Dendritic cell treated with granulocyte-macrophage colony-stimulating factor and Interleukin-4, amounts not matched to agents 40 ng/mL and 50 ng/mL, for 4 days (primary cell): ENCODE results near the gene FILIP1.

Experiments used
- H3K27ac Mint-ChIP-seq: one replicate; pipeline ENCODE4 v1.8.0; 2022; ENCODE audit warnings: mild to moderate bottlenecking, mixed read lengths
- H3K27me3 Mint-ChIP-seq: one replicate; pipeline ENCODE4 v1.8.0; 2022; ENCODE audit warnings: mild to moderate bottlenecking, mixed read lengths
- H3K36me3 Mint-ChIP-seq: one replicate; pipeline ENCODE4 v1.8.0; 2022; ENCODE audit warnings: low read depth, mixed read lengths
- H3K4me1 Mint-ChIP-seq: one replicate; pipeline ENCODE4 v1.8.0; 2022; ENCODE audit warnings: low read depth, mixed read lengths
- H3K4me3 Mint-ChIP-seq: one replicate; pipeline ENCODE4 v1.8.0; 2022; ENCODE audit warnings: mild to moderate bottlenecking, moderate library complexity, mixed read lengths
- H3K9me3 Mint-ChIP-seq: one replicate; pipeline ENCODE4 v1.8.0; 2022; ENCODE audit warnings: mixed read lengths
- intact Hi-C: fragments of 100-400 bp; cut with micrococcal nuclease; formaldehyde crosslinking; loops from one replicate; pipeline ENCODE4 v1.15.0; 2022

Gene FILIP1

DNA sequence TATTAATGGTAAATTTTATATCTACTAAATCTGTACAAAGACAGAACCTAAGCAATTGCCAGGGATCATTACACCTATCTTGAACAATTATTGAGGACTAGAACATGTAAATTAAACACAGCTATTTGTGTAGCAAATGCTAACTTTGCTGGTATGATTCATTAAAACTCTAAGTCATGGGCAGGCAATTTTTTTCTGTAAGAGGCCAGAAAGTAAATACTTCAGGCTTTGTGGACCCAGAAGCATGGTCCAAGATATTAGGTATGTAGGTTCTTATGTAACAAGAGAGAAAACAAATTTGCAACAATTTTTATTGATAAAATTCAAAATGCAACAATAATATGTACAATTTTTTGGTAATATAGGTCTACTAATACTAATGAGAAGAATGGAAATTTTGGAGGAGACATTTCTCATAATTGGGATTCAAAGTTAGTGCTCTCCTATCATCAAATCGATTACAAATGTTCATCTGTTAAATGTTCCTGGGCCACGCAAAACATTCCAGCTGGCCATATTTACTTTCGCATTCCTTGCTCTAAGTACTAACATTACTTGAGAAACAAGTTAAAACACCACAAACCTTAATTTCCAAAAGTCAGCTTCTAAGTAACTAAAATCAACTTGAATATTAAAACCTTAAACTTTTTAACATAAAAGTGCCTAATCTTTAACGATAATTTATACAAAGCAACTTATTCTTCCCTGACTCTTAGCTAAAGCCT, 213.3 kb downstream of the FILIP1 start:
- H3K36me3 Mint-ChIP-seq, result peaks cover 24% of the 10 kb centered on the region
- peaks cover 60% of the 10 kb centered on the region for H3K4me1 Mint-ChIP-seq
- no peak overlapping the region for H3K4me3 Mint-ChIP-seq
- H3K27me3 Mint-ChIP-seq, result no peaks in the 10 kb centered on the region
- no peaks in the 10 kb centered on the region for H3K9me3 Mint-ChIP-seq
- H3K27ac Mint-ChIP-seq, result no peak overlapping the region
- intact Hi-C loops, result no loop called here

DNA sequence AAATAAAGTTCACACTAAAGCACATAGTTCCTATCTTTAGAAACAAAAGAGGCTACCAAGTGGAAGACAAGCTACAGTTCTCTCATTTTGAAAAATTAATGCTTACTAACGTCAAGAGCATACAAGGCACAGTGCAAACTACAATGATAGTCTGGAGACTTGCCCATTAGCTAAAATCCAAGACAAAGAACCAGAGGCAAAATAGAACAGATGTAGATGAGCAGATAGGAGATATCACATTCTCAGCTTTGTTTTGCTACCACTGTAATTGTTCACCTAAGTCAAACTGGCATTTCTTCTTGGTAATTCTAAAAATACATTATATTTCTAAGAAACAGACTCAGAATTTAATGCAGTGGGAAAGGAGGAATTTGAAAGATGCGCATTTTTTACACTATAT, 214.2 kb downstream of the FILIP1 start:
- peaks cover 68% of the 10 kb centered on the region for H3K4me1 Mint-ChIP-seq
- no peak overlapping the region for H3K27ac Mint-ChIP-seq
- H3K4me3 Mint-ChIP-seq, result no peak overlapping the region
- intact Hi-C loops, result no loop called here
- peaks cover 32% of the 10 kb centered on the region for H3K36me3 Mint-ChIP-seq
- H3K9me3 Mint-ChIP-seq, result no peaks in the 10 kb centered on the region
- no peaks in the 10 kb centered on the region for H3K27me3 Mint-ChIP-seq

GRCh38 chr6:75278474-75279077, 215.0 kb downstream of the FILIP1 start:
- intact Hi-C loops, result no loop called here
- Mint-ChIP-seq H3K4me3 (peak overlapping the region; percentile 28), H3K36me3 (peaks cover 32% of the 10 kb centered on the region)

GRCh38 chr6:75275067-75275466, 218.5 kb downstream of the FILIP1 start:
- Mint-ChIP-seq H3K4me1 (peaks cover 79% of the 10 kb centered on the region), H3K9me3 (no peaks in the 10 kb centered on the region), H3K27ac (peak overlapping the region; percentile 12), H3K27me3 (no peaks in the 10 kb centered on the region), H3K4me3 (no peak overlapping the region), H3K36me3 (peaks cover 48% of the 10 kb centered on the region)
- intact Hi-C loops, result no loop called here

More at GRCh38 chr6:75278474-75279077, 215.0 kb downstream of the FILIP1 start:
- Mint-ChIP-seq H3K27me3 (no peaks in the 10 kb centered on the region), H3K9me3 (no peaks in the 10 kb centered on the region), H3K27ac (peak overlapping the region; percentile 26), H3K4me1 (peaks cover 77% of the 10 kb centered on the region)

DNA sequence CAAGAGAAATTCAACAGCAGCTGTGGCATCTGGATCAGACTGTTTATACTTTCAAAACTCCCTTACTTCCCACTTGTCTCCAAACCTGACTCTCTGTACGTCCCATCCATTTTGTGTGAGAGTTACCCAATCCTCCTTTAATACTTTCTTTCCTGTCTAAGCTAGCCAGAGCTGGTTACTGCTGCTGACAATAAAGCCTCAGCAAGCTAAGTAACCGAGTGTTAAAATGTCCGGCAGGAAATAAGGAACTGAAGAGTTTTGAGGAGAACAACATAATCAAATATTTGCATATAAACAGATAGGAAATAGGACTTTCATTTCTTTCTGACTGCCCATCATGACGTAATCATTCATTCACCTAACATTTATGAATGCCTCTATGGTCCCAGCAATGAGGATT, 220.6 kb downstream of the FILIP1 start:
- H3K4me3 Mint-ChIP-seq, result peak overlapping the region; percentile 56
- peak overlapping the region; percentile 86 for H3K27ac Mint-ChIP-seq
- H3K36me3 Mint-ChIP-seq, result peaks cover 48% of the 10 kb centered on the region
- intact Hi-C loops, result no loop called here
- peaks cover 72% of the 10 kb centered on the region for H3K4me1 Mint-ChIP-seq
- H3K27me3 Mint-ChIP-seq, result no peaks in the 10 kb centered on the region
- no peaks in the 10 kb centered on the region for H3K9me3 Mint-ChIP-seq

DNA sequence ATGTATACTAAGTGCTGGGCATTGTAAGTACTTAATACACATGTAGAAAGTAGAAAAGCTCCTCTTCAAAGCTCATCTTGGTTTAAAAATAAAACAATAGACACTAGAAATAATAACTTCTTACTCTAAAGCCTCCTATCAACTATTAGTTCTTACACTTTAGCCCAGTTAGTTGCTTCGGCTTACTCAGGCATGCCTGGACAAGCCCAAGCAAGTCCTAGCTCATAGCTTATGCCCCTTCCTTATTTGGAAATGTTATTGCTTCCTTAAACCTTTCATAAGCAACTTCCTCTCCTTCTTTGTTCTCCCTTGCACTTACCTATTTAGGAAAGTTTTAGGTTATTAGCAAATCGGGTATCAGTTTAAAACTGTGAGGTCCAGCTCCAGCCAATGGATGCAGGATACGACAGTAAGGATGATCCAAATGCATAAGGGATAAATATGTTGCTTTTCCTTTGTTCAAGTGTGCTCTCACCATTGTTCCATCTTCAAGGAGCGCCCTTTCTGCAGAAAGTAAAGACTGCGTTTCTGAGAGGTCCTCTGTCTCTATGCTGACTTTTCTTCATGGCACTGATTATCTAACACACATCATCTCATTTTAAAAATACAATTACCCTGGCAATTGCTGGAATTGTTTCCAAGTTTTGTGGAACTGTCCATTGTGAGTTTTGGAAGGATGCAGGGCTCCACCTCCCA, 221.3 kb downstream of the FILIP1 start:
- Mint-ChIP-seq H3K4me3 (no peak overlapping the region), H3K27me3 (no peaks in the 10 kb centered on the region), H3K9me3 (no peaks in the 10 kb centered on the region), H3K36me3 (peaks cover 48% of the 10 kb centered on the region), H3K4me1 (peaks cover 70% of the 10 kb centered on the region), H3K27ac (peak overlapping the region; percentile 86)
- intact Hi-C loops, result no loop called here

DNA sequence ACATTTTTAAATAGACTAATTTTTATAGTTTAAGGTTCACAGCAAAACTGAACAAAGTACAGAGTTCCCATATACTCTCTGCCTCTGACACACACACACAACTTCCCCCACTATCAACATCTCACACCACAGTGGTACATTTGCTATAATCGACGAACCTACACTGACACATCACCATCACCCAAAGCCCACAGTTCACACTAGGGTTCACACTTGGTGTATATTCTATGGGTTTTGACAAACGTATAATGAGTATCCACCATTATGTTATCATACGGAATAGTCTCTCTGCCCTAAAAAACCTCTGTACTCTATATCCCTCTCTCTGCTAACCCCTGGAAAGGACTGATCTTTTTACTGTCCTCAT, 224.6 kb downstream of the FILIP1 start:
- H3K27ac Mint-ChIP-seq, result peak overlapping the region; percentile 66
- no peaks in the 10 kb centered on the region for H3K9me3 Mint-ChIP-seq
- H3K4me3 Mint-ChIP-seq, result no peak overlapping the region
- peaks cover 38% of the 10 kb centered on the region for H3K4me1 Mint-ChIP-seq
- no peaks in the 10 kb centered on the region for H3K27me3 Mint-ChIP-seq
- H3K36me3 Mint-ChIP-seq, result peaks cover 42% of the 10 kb centered on the region
- intact Hi-C loops, result loop anchor here (5.0 kb wide), 1 partner anchor 33 kb away; no protein-coding TSS in a partner anchor

- peaks cover 46% of the 10 kb centered on the region for H3K36me3 Mint-ChIP-seq
- no peaks in the 10 kb centered on the region for H3K27me3 Mint-ChIP-seq
- H3K4me3 Mint-ChIP-seq, result no peak overlapping the region
- peak overlapping the region; percentile 66 for H3K27ac Mint-ChIP-seq
- intact Hi-C loops, result loop anchor here (5.0 kb wide), 1 partner anchor 34 kb away; no protein-coding TSS in a partner anchor
- H3K9me3 Mint-ChIP-seq, result no peaks in the 10 kb centered on the region
- peaks cover 32% of the 10 kb centered on the region for H3K4me1 Mint-ChIP-seq
Observed at GRCh38 chr6:75268121-75268987, 225.2 kb downstream of the FILIP1 start.

- Mint-ChIP-seq H3K36me3 (peaks cover 47% of the 10 kb centered on the region), H3K27ac (no peak overlapping the region), H3K4me3 (no peak overlapping the region), H3K4me1 (peaks cover 29% of the 10 kb centered on the region), H3K27me3 (no peaks in the 10 kb centered on the region), H3K9me3 (no peaks in the 10 kb centered on the region)
- intact Hi-C loops, result loop anchor here (5.0 kb wide), 1 partner anchor 35 kb away; no protein-coding TSS in a partner anchor
Observed at GRCh38 chr6:75267461-75267860, 226.1 kb downstream of the FILIP1 start.

- H3K36me3 Mint-ChIP-seq, result peaks cover 50% of the 10 kb centered on the region
- no peak overlapping the region for H3K4me3 Mint-ChIP-seq
- intact Hi-C loops, result loop anchor here (1.0 to 5.0 kb wide), 2 partner anchors 35 to 259 kb away; no protein-coding TSS in a partner anchor
- no peak overlapping the region for H3K27ac Mint-ChIP-seq
- H3K9me3 Mint-ChIP-seq, result no peaks in the 10 kb centered on the region
- H3K4me1 Mint-ChIP-seq, result peaks cover 22% of the 10 kb centered on the region
- H3K27me3 Mint-ChIP-seq, result no peaks in the 10 kb centered on the region
Observed at GRCh38 chr6:75266716-75267291, 226.8 kb downstream of the FILIP1 start.

- H3K27ac Mint-ChIP-seq, result no peak overlapping the region
- intact Hi-C loops, result no loop called here
- H3K36me3 Mint-ChIP-seq, result peaks cover 63% of the 10 kb centered on the region
Observed at GRCh38 chr6:75263401-75263750, 230.2 kb downstream of the FILIP1 start.

DNA sequence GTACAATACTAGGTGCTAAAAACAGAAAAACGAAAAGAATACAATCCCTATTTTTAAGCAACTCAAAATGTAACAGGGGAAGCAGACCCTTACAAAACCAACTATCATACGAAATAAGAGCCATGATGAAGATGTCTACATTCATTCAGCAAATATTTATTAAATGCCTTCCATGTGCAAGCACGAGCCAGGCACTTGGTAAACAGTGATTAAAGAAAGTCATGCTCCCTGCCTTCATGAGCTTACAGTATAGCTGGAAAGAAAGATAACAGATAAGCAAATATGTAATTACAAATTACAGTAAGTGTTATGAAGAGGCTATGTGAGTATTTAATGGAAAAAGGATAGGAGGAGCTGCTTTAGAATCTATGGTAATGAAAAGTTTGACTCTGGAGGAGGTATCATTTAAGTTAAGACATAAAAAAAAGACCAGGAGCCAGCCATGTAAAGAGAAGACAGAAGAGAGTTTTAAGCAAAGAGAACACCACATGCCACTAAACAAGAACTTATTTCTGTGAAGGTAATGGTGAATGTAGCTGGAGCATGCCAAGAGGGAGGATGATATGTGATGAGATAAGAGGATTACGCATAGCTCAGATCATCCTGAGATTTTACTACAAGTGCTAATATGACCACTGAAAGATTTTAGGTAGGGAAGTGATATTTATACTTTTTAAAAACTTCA, 230.7 kb downstream of the FILIP1 start:
- H3K9me3 Mint-ChIP-seq, result no peaks in the 10 kb centered on the region
- H3K4me3 Mint-ChIP-seq, result no peak overlapping the region
- H3K27ac Mint-ChIP-seq, result no peak overlapping the region
- H3K27me3 Mint-ChIP-seq, result no peaks in the 10 kb centered on the region
- intact Hi-C loops, result no loop called here
- H3K4me1 Mint-ChIP-seq, result peaks cover 5% of the 10 kb centered on the region
- H3K36me3 Mint-ChIP-seq, result peaks cover 67% of the 10 kb centered on the region

More at GRCh38 chr6:75263401-75263750, 230.2 kb downstream of the FILIP1 start:
- no peak overlapping the region for H3K4me3 Mint-ChIP-seq
- no peaks in the 10 kb centered on the region for H3K9me3 Mint-ChIP-seq
- H3K4me1 Mint-ChIP-seq, result peaks cover 8% of the 10 kb centered on the region
- H3K27me3 Mint-ChIP-seq, result no peaks in the 10 kb centered on the region

DNA sequence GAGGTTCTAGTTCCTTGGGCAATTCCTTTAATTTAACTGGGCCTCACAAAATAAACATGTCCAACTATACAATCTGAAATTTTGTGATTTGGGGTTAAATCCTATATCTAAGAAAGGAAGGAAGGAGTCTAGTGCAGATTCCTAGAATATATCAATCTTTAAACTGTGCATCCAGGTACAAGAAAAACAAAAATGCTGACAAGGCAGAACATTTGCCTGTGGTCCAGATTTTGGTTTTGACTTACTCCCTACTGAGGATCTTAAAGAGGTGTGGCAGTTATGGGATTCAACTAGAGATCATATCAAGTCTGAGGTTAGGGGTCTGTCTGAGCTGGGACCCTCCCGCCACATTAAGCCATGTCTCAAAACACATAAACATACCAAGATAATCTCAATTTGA, 232.3 kb downstream of the FILIP1 start:
- Mint-ChIP-seq H3K36me3 (peaks cover 82% of the 10 kb centered on the region), H3K27me3 (no peaks in the 10 kb centered on the region), H3K27ac (no peak overlapping the region), H3K4me3 (no peak overlapping the region), H3K9me3 (no peaks in the 10 kb centered on the region), H3K4me1 (peaks cover 5% of the 10 kb centered on the region)
- intact Hi-C loops, result no loop called here
